Vagina (tissue), 2 donors: ENCODE measurements around the gene MNX1. TPM values are rescaled to one million over a fixed set of nuclear protein-coding genes. Genes with fewer than 3 reads are reported as not detected.

Source experiments
- DNase-seq, 2 donors: peaks; one replicate each; pipeline ENCODE4 v3.0.0-alpha.2; 2017; ENCODE audit errors: extremely low spot score in 2 of 2
- H3K27ac ChIP-seq: fragments of 200-600 bp; sonication (generic); one replicate; pipeline ENCODE4 v1.5.1; 2019
- H3K27me3 ChIP-seq: fragments of 200-600 bp; sonication (generic); one replicate; pipeline ENCODE4 v1.5.1; 2019
- H3K36me3 ChIP-seq, 2 donors: fragments of 200-600 bp; sonication (generic); one replicate each; pipeline ENCODE4 v1.5.1; 2017 to 2019
- H3K4me1 ChIP-seq: fragments of 200-600 bp; sonication (generic); one replicate; pipeline ENCODE4 v1.5.1; 2019
- H3K4me3 ChIP-seq, 2 donors: fragments of 200-600 bp; sonication (generic); 1 replicate in 1 of 2; 2 replicates in 1 of 2; pipeline ENCODE4 v1.5.1; 2016 to 2019
- H3K9me3 ChIP-seq: fragments of 200-600 bp; sonication (generic); one replicate; pipeline ENCODE4 v1.5.1; 2019
- POLR2A ChIP-seq, 2 donors: fragments of 450-650 bp; IDR thresholded peaks; one replicate each; pipeline ENCODE4 v1.6.1; 2017; ENCODE audit warnings: antibody characterized with exemption in 2 of 2, mild to moderate bottlenecking in 2 of 2, moderate library complexity in 2 of 2
- POLR2AphosphoS5 ChIP-seq, 2 donors: sonication (generic); formaldehyde crosslinking; IDR thresholded peaks; one replicate each; pipeline ENCODE4 v1.9.0; 2017; ENCODE audit warnings: antibody characterized with exemption in 2 of 2, mild to moderate bottlenecking in 2 of 2, low read depth in 1 of 2; ENCODE audit not compliant: insufficient read depth in 1 of 2
- intact Hi-C: fragments of 100-400 bp; cut with DNase I; formaldehyde crosslinking; loops from one replicate; pipeline ENCODE4 v1.15.1; 2023
- total RNA-seq: library from RNA; depleted of rRNA; stranded (reverse); fragments of >200 nt; gene quantifications from one replicate; pipeline ENCODE4 v1.2.3, GENCODE V29; 2016
- TF ChIP-seq, protein P1 (sequence below), 3 experiments: fragments of 450-650 bp in 2 of 3; fragments of 200-600 bp in 1 of 3; sonication (generic) in 1 of 3; IDR thresholded peaks; one replicate each; pipeline ENCODE4 v1.5.1; 2017 to 2019; ENCODE audit warnings: antibody characterized with exemption in 3 of 3, mild to moderate bottlenecking in 2 of 3, moderate library complexity in 2 of 3

MNX1 gene
- total RNA-seq, 1 donor from 2014 or later, result not detected

DNA sequence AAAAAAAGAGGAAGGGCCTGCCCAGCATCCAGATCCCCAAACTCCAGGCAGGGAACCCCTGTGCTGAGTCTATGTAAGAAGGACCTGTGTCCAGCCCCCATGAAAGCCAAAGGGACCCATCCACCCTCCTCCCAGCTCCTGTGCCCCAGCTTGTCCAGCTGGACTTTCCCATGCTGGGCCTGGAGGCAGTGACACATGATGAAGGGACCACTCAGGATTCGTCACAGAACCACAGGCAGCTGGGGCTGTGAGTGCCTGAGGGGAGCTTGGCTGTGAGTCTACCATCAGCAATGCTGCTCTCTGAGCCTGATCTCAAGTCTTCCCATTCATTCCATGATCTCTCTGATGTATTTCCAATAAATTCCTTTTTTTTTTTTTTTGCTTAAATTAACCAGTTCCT is 36.2 kb upstream of the MNX1 start:
- Histone ChIP-seq H3K27ac (no peak overlapping the region), H3K36me3 (no peaks in the 10 kb centered on the region), H3K4me3 (no peak overlapping the region), H3K4me1 (no peaks in the 10 kb centered on the region), H3K27me3 (no peaks in the 10 kb centered on the region), H3K9me3 (no peaks in the 10 kb centered on the region)
- intact Hi-C loops, result no loop called here
- peak in 1 of 2 donors; percentile 79 for DNase-seq
- TF ChIP-seq POLR2AphosphoS5 (IDR thresholded peaks at IDR 0.05; ENCODE audit: insufficient read depth in 1 of 2, low read depth in 1 of 2) (no peak), POLR2A (IDR thresholded peaks at IDR 0.05) (no peak)
- TF ChIP-seq, protein P1, sequence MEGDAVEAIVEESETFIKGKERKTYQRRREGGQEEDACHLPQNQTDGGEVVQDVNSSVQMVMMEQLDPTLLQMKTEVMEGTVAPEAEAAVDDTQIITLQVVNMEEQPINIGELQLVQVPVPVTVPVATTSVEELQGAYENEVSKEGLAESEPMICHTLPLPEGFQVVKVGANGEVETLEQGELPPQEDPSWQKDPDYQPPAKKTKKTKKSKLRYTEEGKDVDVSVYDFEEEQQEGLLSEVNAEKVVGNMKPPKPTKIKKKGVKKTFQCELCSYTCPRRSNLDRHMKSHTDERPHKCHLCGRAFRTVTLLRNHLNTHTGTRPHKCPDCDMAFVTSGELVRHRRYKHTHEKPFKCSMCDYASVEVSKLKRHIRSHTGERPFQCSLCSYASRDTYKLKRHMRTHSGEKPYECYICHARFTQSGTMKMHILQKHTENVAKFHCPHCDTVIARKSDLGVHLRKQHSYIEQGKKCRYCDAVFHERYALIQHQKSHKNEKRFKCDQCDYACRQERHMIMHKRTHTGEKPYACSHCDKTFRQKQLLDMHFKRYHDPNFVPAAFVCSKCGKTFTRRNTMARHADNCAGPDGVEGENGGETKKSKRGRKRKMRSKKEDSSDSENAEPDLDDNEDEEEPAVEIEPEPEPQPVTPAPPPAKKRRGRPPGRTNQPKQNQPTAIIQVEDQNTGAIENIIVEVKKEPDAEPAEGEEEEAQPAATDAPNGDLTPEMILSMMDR (IDR thresholded peaks at IDR 0.05), result no peak

DNA sequence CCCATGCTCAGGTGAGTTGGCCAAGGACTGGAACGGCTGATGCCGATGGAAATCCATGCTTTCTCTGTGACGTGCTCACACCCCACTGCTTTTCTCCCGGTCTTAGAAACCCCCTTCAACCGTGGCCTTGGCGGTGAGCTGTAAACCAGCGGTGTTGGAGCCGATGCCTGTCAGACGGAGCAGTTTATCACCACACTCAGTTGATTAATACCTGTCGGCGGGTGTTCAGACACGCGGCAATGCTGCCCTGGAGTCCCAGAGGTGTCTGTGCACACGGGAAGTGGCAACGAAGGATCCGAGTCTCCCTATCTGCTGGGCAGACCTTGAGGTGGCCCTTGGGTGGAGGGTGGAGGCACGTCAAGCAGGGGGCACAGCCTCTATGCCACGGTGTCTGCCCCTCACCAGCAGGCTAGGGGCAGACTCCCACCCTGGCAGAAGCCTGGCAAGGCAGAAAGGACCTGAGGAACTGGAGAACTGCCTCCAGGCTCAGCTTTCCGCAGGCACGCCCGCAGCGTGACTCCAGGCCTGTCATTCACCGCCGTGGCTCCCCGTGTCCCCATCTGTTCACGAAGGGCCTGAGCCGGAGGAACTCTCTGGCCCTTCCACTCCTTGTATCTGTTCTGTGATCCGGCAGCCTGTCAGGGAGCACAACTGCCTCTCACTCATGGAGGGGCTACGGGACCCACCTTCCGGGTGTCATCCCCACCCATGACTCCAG is 34.6 kb upstream of the MNX1 start:
- DNase-seq, result peak; percentile 65 to 77
- intact Hi-C loops, result no loop called here
- Histone ChIP-seq H3K27ac (no peak overlapping the region), H3K9me3 (no peaks in the 10 kb centered on the region), H3K27me3 (no peaks in the 10 kb centered on the region), H3K4me3 (no peak overlapping the region), H3K36me3 (no peaks in the 10 kb centered on the region), H3K4me1 (no peaks in the 10 kb centered on the region)
- no peak for TF ChIP-seq POLR2A (IDR thresholded peaks at IDR 0.05)

DNA sequence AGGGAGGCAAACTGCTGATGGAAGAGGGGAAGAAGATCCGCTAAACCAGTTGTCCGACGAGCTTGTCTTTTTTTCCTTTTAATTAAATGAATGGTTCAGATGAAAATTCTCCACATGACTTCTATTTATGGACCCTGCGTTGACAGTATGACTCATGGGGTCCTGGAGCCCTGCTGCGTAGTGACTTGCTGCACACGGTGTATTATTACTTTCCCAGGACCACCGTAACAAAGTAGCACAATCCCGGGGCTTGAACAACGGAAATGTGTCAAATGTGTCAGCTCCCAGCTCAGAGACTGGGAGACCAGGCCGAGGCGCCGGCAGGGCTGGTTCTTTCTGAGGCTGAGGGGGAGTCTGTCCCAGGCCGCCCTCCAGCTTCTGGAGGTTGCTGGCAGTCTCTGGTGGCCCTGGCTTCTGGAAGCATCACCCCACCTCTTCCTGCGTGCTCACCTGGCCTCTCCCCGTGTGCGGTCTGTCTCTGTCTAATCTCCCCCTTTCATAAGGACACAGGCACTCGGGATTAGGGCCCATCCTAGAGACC is 33.8 kb upstream of the MNX1 start:
- H3K9me3 ChIP-seq, result no peaks in the 10 kb centered on the region
- TF ChIP-seq, protein P1 (IDR thresholded peaks at IDR 0.05), result no peak
- TF ChIP-seq POLR2AphosphoS5 (IDR thresholded peaks at IDR 0.05; ENCODE audit: insufficient read depth in 1 of 2, low read depth in 1 of 2) (no peak), POLR2A (IDR thresholded peaks at IDR 0.05) (no peak)
- intact Hi-C loops, result no loop called here
- peak in 1 of 2 donors; percentile 67 for DNase-seq
- H3K27ac ChIP-seq, result no peak overlapping the region
- H3K36me3 ChIP-seq, result no peaks in the 10 kb centered on the region
- no peak overlapping the region for H3K4me3 ChIP-seq
- H3K27me3 ChIP-seq, result no peaks in the 10 kb centered on the region
- H3K4me1 ChIP-seq, result no peaks in the 10 kb centered on the region

DNA sequence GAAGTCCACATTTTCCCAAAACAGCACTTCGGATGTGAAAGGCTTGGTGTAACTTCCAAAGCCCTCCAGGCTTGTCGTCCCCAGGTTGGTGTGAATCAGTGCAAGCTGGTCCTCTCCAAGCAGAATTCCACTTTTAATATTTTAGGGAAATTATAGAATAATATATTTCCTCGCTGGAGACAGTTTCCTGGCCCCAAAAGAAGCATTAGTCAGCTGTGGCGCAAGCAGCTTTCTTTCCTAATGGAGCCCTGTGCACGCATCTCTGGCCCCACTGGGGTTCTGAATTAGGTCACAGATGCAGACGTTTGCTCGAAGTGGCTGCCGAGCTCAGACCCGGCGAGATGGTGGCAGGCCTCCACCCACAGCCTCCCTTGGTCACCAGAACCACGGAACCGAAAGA is 33.3 kb upstream of the MNX1 start:
- Histone ChIP-seq H3K27ac (no peak overlapping the region), H3K9me3 (no peaks in the 10 kb centered on the region), H3K27me3 (no peaks in the 10 kb centered on the region), H3K4me3 (no peak overlapping the region), H3K4me1 (no peaks in the 10 kb centered on the region), H3K36me3 (no peaks in the 10 kb centered on the region)
- TF ChIP-seq POLR2AphosphoS5 (IDR thresholded peaks at IDR 0.05; ENCODE audit: insufficient read depth in 1 of 2, low read depth in 1 of 2), result no peak
- DNase-seq, result peak; percentile 69 to 89
- intact Hi-C loops, result no loop called here

DNA sequence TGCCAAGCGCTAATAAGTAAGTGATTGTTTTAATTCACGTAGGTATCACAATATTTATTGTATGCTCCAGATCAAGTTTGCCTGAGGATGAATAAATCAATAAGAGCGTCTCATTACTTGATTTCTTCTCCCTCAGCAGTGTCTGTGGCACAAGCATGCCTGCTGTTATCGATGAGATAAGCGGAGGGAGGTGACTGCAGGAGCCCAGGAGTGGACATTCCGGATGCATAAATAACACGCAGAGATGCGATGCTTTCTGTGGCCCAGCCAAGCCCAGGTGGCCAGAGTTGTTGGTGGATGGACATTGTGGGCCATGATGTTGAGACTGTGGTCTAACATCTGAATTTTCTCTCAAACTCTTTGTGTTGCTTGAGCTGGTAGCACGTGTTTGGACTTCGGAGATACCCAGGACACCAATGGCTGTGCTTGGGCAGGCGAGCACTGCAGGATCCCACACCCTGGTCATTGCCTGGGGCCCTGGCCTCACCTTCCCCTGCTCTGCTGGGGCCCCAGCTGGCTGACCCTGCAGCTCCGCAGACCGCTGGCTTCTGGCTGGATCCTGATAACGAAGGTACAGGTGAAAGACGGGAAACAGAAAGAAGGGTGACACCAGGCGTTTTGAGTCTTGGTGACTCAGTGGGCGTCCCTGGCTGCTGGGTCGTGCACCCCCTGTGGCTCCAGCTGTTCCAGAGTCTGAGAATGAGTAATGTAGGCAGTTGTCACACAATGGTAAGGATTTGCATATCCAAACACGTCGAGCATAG is 31.2 kb upstream of the MNX1 start:
- intact Hi-C loops, result no loop called here
- H3K36me3 ChIP-seq, result no peaks in the 10 kb centered on the region
- H3K4me1 ChIP-seq, result no peaks in the 10 kb centered on the region
- no peaks in the 10 kb centered on the region for H3K27me3 ChIP-seq
- H3K9me3 ChIP-seq, result no peaks in the 10 kb centered on the region
- H3K27ac ChIP-seq, result no peak overlapping the region
- no peak overlapping the region for H3K4me3 ChIP-seq
- no peak for TF ChIP-seq POLR2AphosphoS5 (IDR thresholded peaks at IDR 0.05; ENCODE audit: insufficient read depth in 1 of 2, low read depth in 1 of 2)
- TF ChIP-seq POLR2A (IDR thresholded peaks at IDR 0.05), result no peak
- TF ChIP-seq, protein P1 (IDR thresholded peaks at IDR 0.05), result no peak
- no peak for DNase-seq

DNA sequence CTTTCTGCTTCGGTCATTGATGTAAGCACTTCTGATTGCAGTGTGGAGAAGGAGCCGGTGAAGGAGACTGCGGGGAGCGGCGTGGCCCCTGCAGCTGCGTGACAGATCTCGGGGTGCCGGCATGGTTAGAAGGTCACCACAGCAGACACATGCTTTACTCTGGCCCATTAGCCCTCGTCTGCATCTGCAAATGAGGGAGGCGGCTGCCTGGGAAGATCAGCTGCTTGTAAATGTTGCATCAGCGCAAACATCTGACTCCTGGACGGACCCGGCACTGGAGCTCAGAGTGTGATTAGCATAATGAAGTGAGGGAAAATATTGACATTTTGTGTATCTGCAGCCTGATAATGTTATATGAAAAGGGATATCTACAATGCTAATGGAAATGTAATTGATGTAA is 30.5 kb upstream of the MNX1 start:
- no peak for TF ChIP-seq POLR2A (IDR thresholded peaks at IDR 0.05)
- TF ChIP-seq, protein P1 (IDR thresholded peaks at IDR 0.05), result no peak
- TF ChIP-seq POLR2AphosphoS5 (IDR thresholded peaks at IDR 0.05; ENCODE audit: insufficient read depth in 1 of 2, low read depth in 1 of 2), result no peak
- Histone ChIP-seq H3K36me3 (no peaks in the 10 kb centered on the region), H3K27ac (no peak overlapping the region), H3K4me1 (no peaks in the 10 kb centered on the region), H3K9me3 (peaks cover 3% of the 10 kb centered on the region), H3K27me3 (no peaks in the 10 kb centered on the region), H3K4me3 (no peak overlapping the region)
- intact Hi-C loops, result no loop called here
- DNase-seq, result no peak
